ENCODE measurements around the gene GALNT11. TPM values are rescaled to one million over a fixed set of nuclear protein-coding genes. Genes with fewer than 3 reads are reported as not detected.

GALNT11 gene
- total and polyA plus RNA-seq, 2 of the 4 experiments (the other 2 are of a cell fraction): 24.4 to 29.3 TPM

DNA sequence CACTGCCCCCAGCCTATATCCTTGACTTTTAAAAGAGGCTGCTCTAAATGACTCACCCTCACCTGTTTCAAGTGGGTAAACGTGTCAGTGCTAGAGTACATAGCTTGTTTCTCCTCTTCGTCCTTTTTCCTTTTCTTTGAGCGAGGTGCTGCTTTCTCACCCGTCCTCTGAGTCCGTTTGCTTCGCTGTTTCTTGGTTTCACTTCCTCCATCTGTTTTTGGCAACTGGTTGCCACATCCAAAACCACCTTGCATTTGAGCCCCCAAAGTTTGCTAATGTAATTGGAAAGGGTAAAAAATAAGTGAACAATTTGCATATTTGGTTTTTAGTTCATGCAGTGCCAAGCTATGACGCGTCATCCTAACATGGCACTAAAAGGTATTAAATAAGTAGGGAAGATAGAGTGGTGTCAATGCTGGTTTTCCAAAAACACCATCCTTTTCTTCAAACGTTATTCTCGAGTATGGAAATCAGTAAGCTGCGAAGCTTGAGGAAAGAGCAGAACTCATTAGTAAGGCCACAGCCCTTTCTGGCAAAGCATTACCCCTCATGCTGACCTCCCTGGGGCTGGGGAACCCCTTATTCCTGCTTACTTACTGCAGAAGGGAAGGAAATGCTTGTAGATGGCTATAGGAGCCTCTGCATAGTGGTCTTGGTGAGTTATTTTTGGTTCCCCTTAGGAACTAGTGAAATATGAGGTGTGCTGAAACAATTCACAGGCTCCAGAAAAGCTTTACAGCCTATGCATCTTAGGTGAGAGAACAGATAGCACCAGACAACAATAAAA, 133.5 kb downstream of the GALNT11 start:
- H3K14ac ChIP-seq (replicated peaks; ENCODE audit: low read depth, low read length): no peak overlapping the region
- WGBS, 2 experiments (ENCODE audit: extremely low coverage in 2 of 2, insufficient read length in 1 of 2): 88% methylated on average over 1 of the region's 11 CpGs; no CpG with 5 or more reads in 1 of the 2 experiments
- H3K4ac ChIP-seq (ENCODE audit: low read depth, low read length): no peak overlapping the region
- peaks cover 57% of the 10 kb centered on the region for H3K36me3 ChIP-seq (ENCODE audit: control insufficient read depth, insufficient read depth, low read length)
- H3K27me3 ChIP-seq (ENCODE audit: control insufficient read depth, insufficient read depth, low read length): no peaks in the 10 kb centered on the region
- no peak overlapping the region for H2AK9ac ChIP-seq (replicated peaks; ENCODE audit: low read depth, low read length, poor library complexity)
- TF ChIP-seq CEBPB (IDR thresholded peaks at IDR 0.05; ENCODE audit: low read depth, low read length): no peak
- TF ChIP-seq, protein P1, sequence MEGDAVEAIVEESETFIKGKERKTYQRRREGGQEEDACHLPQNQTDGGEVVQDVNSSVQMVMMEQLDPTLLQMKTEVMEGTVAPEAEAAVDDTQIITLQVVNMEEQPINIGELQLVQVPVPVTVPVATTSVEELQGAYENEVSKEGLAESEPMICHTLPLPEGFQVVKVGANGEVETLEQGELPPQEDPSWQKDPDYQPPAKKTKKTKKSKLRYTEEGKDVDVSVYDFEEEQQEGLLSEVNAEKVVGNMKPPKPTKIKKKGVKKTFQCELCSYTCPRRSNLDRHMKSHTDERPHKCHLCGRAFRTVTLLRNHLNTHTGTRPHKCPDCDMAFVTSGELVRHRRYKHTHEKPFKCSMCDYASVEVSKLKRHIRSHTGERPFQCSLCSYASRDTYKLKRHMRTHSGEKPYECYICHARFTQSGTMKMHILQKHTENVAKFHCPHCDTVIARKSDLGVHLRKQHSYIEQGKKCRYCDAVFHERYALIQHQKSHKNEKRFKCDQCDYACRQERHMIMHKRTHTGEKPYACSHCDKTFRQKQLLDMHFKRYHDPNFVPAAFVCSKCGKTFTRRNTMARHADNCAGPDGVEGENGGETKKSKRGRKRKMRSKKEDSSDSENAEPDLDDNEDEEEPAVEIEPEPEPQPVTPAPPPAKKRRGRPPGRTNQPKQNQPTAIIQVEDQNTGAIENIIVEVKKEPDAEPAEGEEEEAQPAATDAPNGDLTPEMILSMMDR (conservative IDR thresholded peaks at IDR 0.05; ENCODE audit: low read depth, low read length): no peak
- no peak for TF ChIP-seq POLR2A (IDR thresholded peaks at IDR 0.05; ENCODE audit: low read depth, low read length)
- TF ChIP-seq RFX5 (IDR thresholded peaks at IDR 0.05; ENCODE audit: low read depth, low read length): no peak
- no peak for TF ChIP-seq CHD1 (IDR thresholded peaks at IDR 0.05; ENCODE audit: low read depth, low read length)
- TF ChIP-seq, protein P2, sequence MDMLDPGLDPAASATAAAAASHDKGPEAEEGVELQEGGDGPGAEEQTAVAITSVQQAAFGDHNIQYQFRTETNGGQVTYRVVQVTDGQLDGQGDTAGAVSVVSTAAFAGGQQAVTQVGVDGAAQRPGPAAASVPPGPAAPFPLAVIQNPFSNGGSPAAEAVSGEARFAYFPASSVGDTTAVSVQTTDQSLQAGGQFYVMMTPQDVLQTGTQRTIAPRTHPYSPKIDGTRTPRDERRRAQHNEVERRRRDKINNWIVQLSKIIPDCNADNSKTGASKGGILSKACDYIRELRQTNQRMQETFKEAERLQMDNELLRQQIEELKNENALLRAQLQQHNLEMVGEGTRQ (IDR thresholded peaks at IDR 0.05; ENCODE audit: low read depth, low read length): no peak
- TF ChIP-seq FOS (IDR thresholded peaks at IDR 0.05; ENCODE audit: low read depth, low read length): no peak
- TF ChIP-seq, protein P3, sequence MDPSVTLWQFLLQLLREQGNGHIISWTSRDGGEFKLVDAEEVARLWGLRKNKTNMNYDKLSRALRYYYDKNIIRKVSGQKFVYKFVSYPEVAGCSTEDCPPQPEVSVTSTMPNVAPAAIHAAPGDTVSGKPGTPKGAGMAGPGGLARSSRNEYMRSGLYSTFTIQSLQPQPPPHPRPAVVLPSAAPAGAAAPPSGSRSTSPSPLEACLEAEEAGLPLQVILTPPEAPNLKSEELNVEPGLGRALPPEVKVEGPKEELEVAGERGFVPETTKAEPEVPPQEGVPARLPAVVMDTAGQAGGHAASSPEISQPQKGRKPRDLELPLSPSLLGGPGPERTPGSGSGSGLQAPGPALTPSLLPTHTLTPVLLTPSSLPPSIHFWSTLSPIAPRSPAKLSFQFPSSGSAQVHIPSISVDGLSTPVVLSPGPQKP (IDR thresholded peaks at IDR 0.05; ENCODE audit: borderline replicate concordance, low read depth, low read length): no peak
- TF ChIP-seq SMC3 (IDR thresholded peaks at IDR 0.05; ENCODE audit: low read depth, low read length): no peak
- no peak for TF ChIP-seq BHLHE40 (IDR thresholded peaks at IDR 0.05; ENCODE audit: low read depth, low read length)
- no peak for TF ChIP-seq RAD21 (IDR thresholded peaks at IDR 0.05; ENCODE audit: low read length)
- no peak for TF ChIP-seq RCOR1 (IDR thresholded peaks at IDR 0.05; ENCODE audit: insufficient replicate concordance, low read length)
- no peak for TF ChIP-seq MAZ (IDR thresholded peaks at IDR 0.05; ENCODE audit: borderline replicate concordance, low read depth, low read length)
- no peak overlapping the region for H3K9ac ChIP-seq (ENCODE audit: low read depth, low read length)
- intact Hi-C loops (cut with micrococcal nuclease) (no loop called here), in situ Hi-C loops (cut with MboI; ENCODE audit: low sequenced_read_pairs) (no loop called here), dilution Hi-C loops (cut with HindIII; ENCODE audit: low sequenced_read_pairs, unreplicated experiment) (no loop called here)
- no peak for ATAC-seq (ENCODE audit: low read depth)
- no TSS peak for BruUV-seq (replicated peaks)
- H3K18ac ChIP-seq (ENCODE audit: low read depth, low read length): no peak overlapping the region
- no peak overlapping the region for H2BK5ac ChIP-seq (ENCODE audit: low read depth, low read length, poor library complexity, severe bottlenecking)
- H3K23ac ChIP-seq (ENCODE audit: low read depth, low read length): no peak overlapping the region
- no peak overlapping the region for H2BK120ac ChIP-seq (ENCODE audit: low read depth, low read length)
- no peaks in the 10 kb centered on the region for H3K4me1 ChIP-seq (ENCODE audit: control insufficient read depth, insufficient read depth, low read length)
- peaks cover 2% of the 10 kb centered on the region; the same call in 1 of the 2 replicates for H3K9me1 ChIP-seq (ENCODE audit: insufficient read depth, low read length)
- H3K4me2 ChIP-seq (ENCODE audit: low read depth, low read length): no peak overlapping the region
- H2BK15ac ChIP-seq (ENCODE audit: low read depth, low read length): no peak overlapping the region
- H3K56ac ChIP-seq (ENCODE audit: extremely low read depth, insufficient read depth, low read length): no peak overlapping the region
- no peak overlapping the region for H2AK5ac ChIP-seq (ENCODE audit: low read depth, low read length)
- ChIA-PET POLR2A (ENCODE audit: unreplicated experiment) (no interaction called here), CTCF (interaction anchor here (0.6 kb wide), 1 partner anchor 83 kb away, joined by 3 read pairs; no protein-coding TSS in a partner anchor)
- H4K5ac ChIP-seq (ENCODE audit: low read depth, low read length): no peak overlapping the region
- no peaks in the 10 kb centered on the region for H4K20me1 ChIP-seq (ENCODE audit: insufficient read depth, low read length)
- H2AFZ ChIP-seq (replicated peaks; ENCODE audit: low read length, poor library complexity): no peak overlapping the region
- H3K27ac ChIP-seq (ENCODE audit: insufficient read depth, low read length): no peak overlapping the region
- H3K79me1 ChIP-seq (ENCODE audit: low read depth in 1 of 2, low read length in 2 of 2): peaks cover 8 to 9% of the 10 kb centered on the region in 2 experiments
- no peak overlapping the region for H4K91ac ChIP-seq (ENCODE audit: insufficient read depth, low read depth, low read length)
- H3K9me3 ChIP-seq (ENCODE audit: control insufficient read depth, insufficient read depth, low read length): no peaks in the 10 kb centered on the region
- no peak overlapping the region for H4K8ac ChIP-seq (ENCODE audit: low read depth in 2 of 2, low read length in 2 of 2)
- H3K4me3 ChIP-seq (ENCODE audit: insufficient read depth, low read depth, low read length): no peak overlapping the region
- H2BK20ac ChIP-seq (ENCODE audit: low read depth, low read length): no peak overlapping the region
- no peak for DNase-seq

Data from IMR-90 (cell line).